OCI-LY7 (cell line): ENCODE results near the gene PIP5K1A. TPM values are rescaled to one million over a fixed set of nuclear protein-coding genes. Genes with fewer than 3 reads are reported as not detected.

Source experiments
- BruUV-seq: library from RNA; stranded (reverse); fragments of 400-500 nt; replicated peaks from 2 replicates; lab custom pipeline; 2021; lab: Mats Ljungman, UMichigan
- CTCF ChIA-PET: fragments of 300-600 bp; sonication (Branson Sonifier 250); formaldehyde crosslinking; loops from one replicate; lab custom pipeline; 2022; ENCODE audit warnings: antibody characterized with exemption; ENCODE audit not compliant: unreplicated experiment; lab: Charles Lee
- POLR2A ChIA-PET: fragments of 300-600 bp; sonication (Branson Sonifier 250); formaldehyde crosslinking; loops from one replicate; lab custom pipeline; 2022; ENCODE audit warnings: antibody characterized with exemption; lab: Charles Lee
- DNase-seq: peaks from one replicate; pipeline ENCODE4 v3.0.0-alpha.2; 2015; ENCODE audit warnings: low spot score
- H2AFZ ChIP-seq: fragments of 200-600 bp; sonication (generic), shearing (Covaris generic); 2 replicates; pipeline ENCODE4 v1.6.1; 2014; ENCODE audit warnings: mild to moderate bottlenecking, antibody characterized with exemption, low read length, moderate library complexity
- H3K27ac ChIP-seq: fragments of 200-600 bp; sonication (generic); 2 replicates; pipeline ENCODE4 v1.5.1; 2014; ENCODE audit warnings: mixed run types, low read depth, mild to moderate bottlenecking, moderate library complexity, low read length, inconsistent platforms; ENCODE audit not compliant: poor library complexity, severe bottlenecking
- H3K36me3 ChIP-seq: fragments of 200-600 bp; sonication (generic); 2 replicates; pipeline ENCODE4 v1.6.1; 2014; ENCODE audit warnings: mild to moderate bottlenecking, antibody characterized with exemption, low read length, moderate library complexity, mixed read lengths; ENCODE audit not compliant: insufficient read depth
- H3K4me1 ChIP-seq: fragments of 200-600 bp; sonication (generic); 2 replicates; pipeline ENCODE4 v1.5.1; 2014; ENCODE audit warnings: mild to moderate bottlenecking, low read length; ENCODE audit not compliant: insufficient read depth, poor library complexity, severe bottlenecking
- H3K4me2 ChIP-seq: fragments of 200-600 bp; sonication (generic); 2 replicates; pipeline ENCODE4 v1.6.1; 2014; ENCODE audit warnings: mild to moderate bottlenecking, low read length
- H3K4me3 ChIP-seq: fragments of 200-600 bp; sonication (generic); 2 replicates; pipeline ENCODE4 v1.5.1; 2014; ENCODE audit warnings: mild to moderate bottlenecking, low read depth, low read length; ENCODE audit not compliant: poor library complexity, severe bottlenecking
- H3K79me2 ChIP-seq: fragments of 200-600 bp; sonication (generic); 2 replicates; pipeline ENCODE4 v1.6.1; 2016; ENCODE audit warnings: low read depth, mild to moderate bottlenecking, low read length, moderate library complexity, mixed read lengths; ENCODE audit not compliant: insufficient read depth
- H3K9me2 ChIP-seq: fragments of 200-600 bp; sonication (generic); 2 replicates; pipeline ENCODE4 v1.6.1; 2016; ENCODE audit warnings: mild to moderate bottlenecking, low read length, mixed read lengths; ENCODE audit not compliant: insufficient read depth
- H3K9me3 ChIP-seq: fragments of 200-600 bp; sonication (generic); 2 replicates; pipeline ENCODE4 v1.6.1; 2014; ENCODE audit warnings: mild to moderate bottlenecking, mixed run types, low read length, mixed read lengths
- H4K20me1 ChIP-seq: fragments of 200-600 bp; sonication (generic); 2 replicates; pipeline ENCODE4 v1.6.1; 2014; ENCODE audit warnings: mild to moderate bottlenecking, antibody characterized with exemption, low read length, moderate library complexity, mixed read lengths; ENCODE audit not compliant: insufficient read depth
- CTCF ChIP-seq: fragments of 200-600 bp; sonication (generic); conservative IDR thresholded peaks from 2 replicates; pipeline ENCODE4 v1.5.1; 2014; ENCODE audit warnings: mild to moderate bottlenecking, antibody characterized with exemption, low read length, moderate library complexity, mixed read lengths
- EZH2phosphoT487 ChIP-seq: fragments of 200-600 bp; sonication (generic); IDR thresholded peaks from 2 replicates; pipeline ENCODE4 v1.6.1; 2018; ENCODE audit warnings: low read depth, borderline replicate concordance, mild to moderate bottlenecking, mixed run types, antibody characterized with exemption, low read length, moderate library complexity, mixed read lengths
- intact Hi-C: fragments of 100-400 bp; cut with micrococcal nuclease; formaldehyde crosslinking; loops from one replicate; pipeline ENCODE4 v1.10.0; 2022; ENCODE audit not compliant: unreplicated experiment
- total RNA-seq, 2 experiments: library from RNA; depleted of rRNA in 1 of 2; stranded (reverse); fragments of >200 nt in 1 of 2; shearing (Covaris generic) in 1 of 2; gene quantifications; 2 replicates each; pipeline ENCODE4 v1.2.3, GENCODE V29; 2014 to 2022

Gene PIP5K1A
- total RNA-seq, 2 experiments from 2014 or later: 50.5 to 85.3 TPM

- H3K9me2 ChIP-seq: no peaks in the 10 kb centered on the region
- H2AFZ ChIP-seq: no peak overlapping the region
- H3K9me3 ChIP-seq: no peaks in the 10 kb centered on the region
- peaks cover 11% of the 10 kb centered on the region; the same call in 1 of the 2 replicates for H3K79me2 ChIP-seq
- peaks cover 45% of the 10 kb centered on the region for H3K36me3 ChIP-seq
- intact Hi-C loops: no loop called here
- H3K4me2 ChIP-seq: no peak overlapping the region
- H4K20me1 ChIP-seq: no peaks in the 10 kb centered on the region
- BruUV-seq: no TSS peak
- no peak overlapping the region for H3K4me3 ChIP-seq
- ChIA-PET POLR2A (interaction anchor here (0.9 kb wide), 1 partner anchor 36 kb away, joined by 3 read pairs; no protein-coding TSS in a partner anchor), CTCF (no interaction called here)
- peaks cover 8% of the 10 kb centered on the region for H3K4me1 ChIP-seq
- H3K27ac ChIP-seq: no peak overlapping the region
- DNase-seq: no peak
- TF ChIP-seq EZH2phosphoT487 (no peak), CTCF (no peak)
Observed at GRCh38 chr1:151171190-151171589, 27.2 kb upstream of the PIP5K1A start.

- Histone ChIP-seq H3K4me2 (no peak overlapping the region), H3K4me1 (no peaks in the 10 kb centered on the region), H3K27ac (no peak overlapping the region), H4K20me1 (no peaks in the 10 kb centered on the region), H3K9me2 (no peaks in the 10 kb centered on the region), H3K36me3 (peaks cover 53% of the 10 kb centered on the region), H3K9me3 (no peaks in the 10 kb centered on the region), H3K79me2 (no peaks in the 10 kb centered on the region), H3K4me3 (no peak overlapping the region), H2AFZ (no peak overlapping the region)
- no peak for DNase-seq
- POLR2A ChIA-PET: no interaction called here
- no peak for TF ChIP-seq CTCF
- no peak for TF ChIP-seq EZH2phosphoT487
- intact Hi-C loops: no loop called here
- CTCF ChIA-PET: interaction anchor here (1.0 kb wide), 1 partner anchor 14 kb away, joined by 3 read pairs; the partner anchor contains the start of gene VPS72
- no TSS peak for BruUV-seq
Observed at GRCh38 chr1:151175041-151175741, 23.2 kb upstream of the PIP5K1A start.

GRCh38 chr1:151175863-151176262, 22.5 kb upstream of the PIP5K1A start, which contains the start of gene TMOD4:
Gene TMOD4, minus strand, starts transcription at chr1:151175981. Its CDS starts 1,106 bp downstream, at chr1:151174875.
- peaks cover 53% of the 10 kb centered on the region for H3K36me3 ChIP-seq
- TF ChIP-seq EZH2phosphoT487 (no peak), CTCF (peak; percentile 81)
- DNase-seq: peak; percentile 51
- intact Hi-C loops: no loop called here
- H3K4me2 ChIP-seq: no peak within 1 kb of the TSS
- H3K79me2 ChIP-seq: no peaks in the 10 kb centered on the region
- no peaks in the 10 kb centered on the region for H3K9me2 ChIP-seq
- no peaks in the 10 kb centered on the region for H3K4me1 ChIP-seq
- no peak within 1 kb of the TSS for H3K27ac ChIP-seq
- CTCF ChIA-PET: interaction anchor here (1.0 kb wide), 1 partner anchor 14 kb away, joined by 3 read pairs; the partner anchor contains the start of gene VPS72
- H3K4me3 ChIP-seq: no peak within 1 kb of the TSS
- POLR2A ChIA-PET: interaction anchor here (0.7 to 1.0 kb wide), 2 partner anchors 9 to 13 kb away, joined by 3 read pairs; no protein-coding TSS in a partner anchor
- no peaks in the 10 kb centered on the region for H3K9me3 ChIP-seq
- no peak within 1 kb of the TSS for H2AFZ ChIP-seq
- H4K20me1 ChIP-seq: no peaks in the 10 kb centered on the region
- no TSS peak for BruUV-seq
